NCI-H1417 treated with DMSO at 0.1 percent for 48 hours (cell line): ENCODE measurements around the gene TBX1.
"Not testable (repeated sequence)": the region's sequence is repeated elsewhere in the genome, so short reads cannot be mapped to it uniquely, and the experiment has no call there.

ENCODE experiments used
- DNase-seq: peaks from one replicate; lab custom pipeline; 2025; lab: John Stamatoyannopoulos, UW

Gene TBX1

GRCh38 chr22:19784384-19785175 lies 24.0 kb downstream of the TBX1 start:
- DNase-seq: no peak

GRCh38 chr22:19785461-19786263 lies 25.1 kb downstream of the TBX1 start:
- DNase-seq: no peak

GRCh38 chr22:19786264-19786585 lies 25.6 kb downstream of the TBX1 start:
- DNase-seq: no peak

DNA sequence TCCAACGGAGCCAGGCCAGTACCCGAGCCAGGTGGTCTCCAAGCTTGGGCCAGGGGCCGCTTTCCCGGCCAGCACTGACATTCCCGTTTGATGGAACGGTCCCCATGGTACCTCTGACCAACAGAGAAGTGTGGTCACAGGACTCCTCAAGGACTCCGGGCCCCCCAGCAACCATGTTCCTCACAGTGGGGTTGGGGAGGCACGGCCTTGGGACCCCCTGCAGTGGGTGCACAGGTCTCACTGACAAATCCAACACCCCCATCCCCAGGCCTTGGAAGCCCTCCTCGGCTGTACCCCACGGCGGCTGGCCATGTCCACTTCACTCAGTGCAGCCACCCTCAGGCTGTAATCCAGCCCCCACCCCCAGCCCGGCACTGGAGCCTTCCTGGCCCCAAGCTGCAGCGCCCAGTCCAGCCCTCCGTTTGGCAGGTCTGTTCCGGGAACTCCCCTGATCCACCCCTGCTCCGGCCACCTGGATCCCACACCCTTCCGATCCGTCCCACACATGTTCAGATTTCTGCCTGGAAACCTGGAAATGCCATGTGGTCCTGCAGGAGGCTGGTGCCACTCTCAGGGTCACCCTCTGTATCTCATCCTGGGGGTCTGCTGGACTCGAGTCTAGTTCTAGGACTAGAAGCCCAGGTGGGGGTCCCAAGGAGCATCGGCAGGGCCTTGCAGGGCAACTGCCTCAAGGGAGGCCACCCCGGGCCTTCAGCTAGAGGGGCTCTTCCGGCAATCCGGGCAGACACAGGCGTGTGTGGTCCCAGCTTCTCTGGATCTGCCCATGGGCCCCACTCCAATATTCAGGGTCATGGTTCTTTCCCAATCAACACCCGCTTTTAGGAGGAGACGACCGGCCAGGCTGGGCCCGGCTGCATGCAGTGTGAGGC lies 26.6 kb downstream of the TBX1 start:
- no peak for DNase-seq

GRCh38 chr22:19787849-19788141 lies 27.2 kb downstream of the TBX1 start:
- DNase-seq: no peak

DNA sequence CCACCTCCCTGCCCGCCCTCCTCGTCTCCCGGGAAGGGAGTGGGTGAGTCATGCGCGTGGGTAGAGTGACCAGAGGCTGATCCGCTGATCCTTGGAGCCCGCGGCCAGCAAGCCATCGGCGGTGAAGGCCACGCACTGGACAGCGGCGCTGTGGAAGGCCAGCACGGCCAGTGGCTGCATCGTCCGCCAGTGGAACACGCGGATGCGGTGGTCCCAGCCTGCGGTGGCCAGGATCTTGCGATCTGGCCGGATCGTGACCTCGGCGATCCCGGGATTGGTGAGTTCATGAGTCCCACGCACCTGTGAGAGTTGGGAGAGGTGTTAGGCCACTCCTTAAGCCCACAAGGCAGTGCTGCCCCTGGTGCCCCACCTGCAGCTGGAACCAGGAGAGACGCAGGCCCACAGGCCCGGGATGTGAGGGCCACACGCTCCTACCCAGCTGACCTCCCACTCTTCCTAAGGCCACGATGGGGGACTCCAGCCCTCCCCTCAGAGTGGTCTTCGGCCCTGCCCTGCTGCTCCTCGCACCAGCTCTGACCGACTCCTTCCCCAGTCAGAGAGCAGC lies 28.2 kb downstream of the TBX1 start:
- no peak for DNase-seq

DNA sequence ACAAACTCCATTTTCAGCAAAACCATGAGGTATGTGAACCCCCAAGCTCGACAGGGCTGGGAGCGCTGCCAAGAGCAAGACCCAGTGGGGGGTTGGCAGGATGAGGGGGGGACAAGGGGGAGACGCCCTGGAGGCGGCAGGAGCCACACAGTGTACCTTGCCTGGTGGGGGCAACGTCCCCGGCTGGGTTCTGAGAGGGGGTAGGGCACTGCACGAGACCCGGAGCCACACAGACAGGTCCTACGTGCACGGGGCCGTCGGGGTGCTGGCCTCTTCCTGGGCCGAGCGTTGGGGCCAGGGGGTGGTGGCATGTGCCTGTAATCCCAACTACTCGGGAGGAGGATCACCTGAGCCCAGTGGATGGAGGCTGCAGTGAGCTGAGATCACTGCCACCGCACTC lies 28.8 kb downstream of the TBX1 start:
- DNase-seq: no peak

- no peak for DNase-seq
Measured at GRCh38 chr22:19789828-19790227, 29.2 kb downstream of the TBX1 start.

DNA sequence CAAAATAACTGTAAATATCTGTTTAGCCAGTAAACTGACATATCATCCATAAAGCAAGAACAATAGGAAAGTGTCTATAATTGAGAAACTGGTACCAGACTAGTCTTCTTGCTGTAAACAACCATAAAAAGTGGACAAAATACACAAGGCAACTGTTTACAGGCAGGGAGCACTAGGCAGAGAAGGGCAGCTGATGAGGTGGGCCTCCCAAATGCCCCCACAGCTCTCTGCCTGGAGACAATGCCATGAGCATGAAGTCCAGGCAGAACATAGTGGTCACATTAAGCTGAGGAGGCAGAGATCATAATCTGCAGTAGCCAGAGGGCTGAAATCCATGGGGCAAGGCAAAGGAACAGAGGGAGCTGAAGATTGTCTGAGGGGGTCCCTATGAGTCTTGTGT lies 30.7 kb downstream of the TBX1 start:
- no peak for DNase-seq

DNA sequence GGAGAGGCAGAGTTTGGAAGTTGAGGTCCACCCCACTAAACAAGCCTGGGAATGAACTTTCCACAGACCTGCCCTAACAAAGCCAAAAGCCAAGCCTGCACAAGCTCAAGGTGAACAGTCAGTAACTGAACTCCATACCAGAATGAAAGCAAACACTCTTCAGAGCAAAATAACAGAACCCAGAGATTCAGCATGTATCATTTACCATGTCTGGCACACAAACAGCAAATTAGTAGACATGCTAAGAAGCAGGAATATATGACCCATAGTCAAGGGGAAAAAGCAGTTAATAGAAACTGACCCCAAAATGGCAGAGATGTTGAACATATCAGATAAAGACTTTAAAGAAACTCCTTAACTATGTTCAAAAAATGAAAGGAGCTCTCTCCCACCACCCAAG lies 31.3 kb downstream of the TBX1 start:
- DNase-seq: no peak

DNA sequence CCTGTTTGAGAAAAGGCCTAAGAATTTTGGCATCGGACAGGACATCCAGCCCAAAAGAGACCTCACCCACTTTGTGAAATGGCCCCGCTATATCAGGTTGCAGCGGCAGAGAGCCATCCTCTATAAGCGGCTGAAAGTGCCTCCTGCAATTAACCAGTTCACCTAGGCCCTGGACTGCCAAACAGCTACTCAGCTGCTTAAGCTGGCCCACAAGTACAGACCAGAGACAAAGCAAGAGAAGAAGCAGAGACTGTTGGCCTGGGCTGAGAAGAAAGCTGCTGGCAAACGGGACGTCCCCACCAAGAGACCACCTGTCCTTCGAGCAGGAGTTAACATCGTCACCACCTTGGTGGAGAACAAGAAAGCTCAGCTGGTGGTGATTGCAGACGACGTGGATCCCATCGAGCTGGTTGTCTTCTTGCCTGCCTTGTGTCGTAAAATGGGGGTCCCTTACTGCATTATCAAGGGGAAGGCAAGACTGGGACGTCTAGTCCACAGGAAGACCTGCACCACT lies 31.9 kb downstream of the TBX1 start:
- not testable (repeated sequence) for DNase-seq

- DNase-seq: no peak
Measured at GRCh38 chr22:19793161-19793560, 32.6 kb downstream of the TBX1 start.

DNA sequence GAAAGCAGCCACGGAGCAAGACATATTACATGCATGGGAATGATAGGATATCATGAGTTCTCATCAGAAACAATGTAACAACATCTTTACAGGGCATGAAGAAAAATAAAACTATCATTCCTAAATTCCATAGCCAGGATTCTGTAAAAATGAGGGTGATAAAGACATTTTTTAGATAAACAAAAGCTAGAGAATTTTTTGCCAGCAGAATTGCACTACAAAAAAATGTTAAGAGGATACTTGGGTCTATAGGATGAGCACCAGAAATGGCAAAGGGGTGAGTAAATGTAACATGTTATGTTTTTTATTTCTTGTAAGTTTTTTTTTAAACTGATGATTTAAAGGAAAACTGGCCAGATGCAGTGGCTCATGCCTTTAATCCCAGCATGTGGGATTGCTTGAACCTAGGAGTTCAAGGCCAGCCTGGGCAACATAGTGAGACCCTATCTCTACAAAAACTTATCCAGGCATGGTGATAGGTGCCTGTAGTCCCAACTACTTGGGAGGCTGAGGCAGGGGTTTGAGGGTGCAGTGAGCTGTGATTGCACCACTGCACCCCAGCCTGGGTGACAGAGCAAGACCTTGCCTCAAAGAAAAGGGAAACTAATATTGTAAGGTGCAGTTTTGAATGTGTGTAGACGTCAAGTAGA lies 33.2 kb downstream of the TBX1 start:
- DNase-seq: no peak

GRCh38 chr22:19795617-19796008 lies 35.0 kb downstream of the TBX1 start:
- no peak for DNase-seq

- no peak for DNase-seq
Measured at GRCh38 chr22:19796160-19796559, 35.6 kb downstream of the TBX1 start.

DNA sequence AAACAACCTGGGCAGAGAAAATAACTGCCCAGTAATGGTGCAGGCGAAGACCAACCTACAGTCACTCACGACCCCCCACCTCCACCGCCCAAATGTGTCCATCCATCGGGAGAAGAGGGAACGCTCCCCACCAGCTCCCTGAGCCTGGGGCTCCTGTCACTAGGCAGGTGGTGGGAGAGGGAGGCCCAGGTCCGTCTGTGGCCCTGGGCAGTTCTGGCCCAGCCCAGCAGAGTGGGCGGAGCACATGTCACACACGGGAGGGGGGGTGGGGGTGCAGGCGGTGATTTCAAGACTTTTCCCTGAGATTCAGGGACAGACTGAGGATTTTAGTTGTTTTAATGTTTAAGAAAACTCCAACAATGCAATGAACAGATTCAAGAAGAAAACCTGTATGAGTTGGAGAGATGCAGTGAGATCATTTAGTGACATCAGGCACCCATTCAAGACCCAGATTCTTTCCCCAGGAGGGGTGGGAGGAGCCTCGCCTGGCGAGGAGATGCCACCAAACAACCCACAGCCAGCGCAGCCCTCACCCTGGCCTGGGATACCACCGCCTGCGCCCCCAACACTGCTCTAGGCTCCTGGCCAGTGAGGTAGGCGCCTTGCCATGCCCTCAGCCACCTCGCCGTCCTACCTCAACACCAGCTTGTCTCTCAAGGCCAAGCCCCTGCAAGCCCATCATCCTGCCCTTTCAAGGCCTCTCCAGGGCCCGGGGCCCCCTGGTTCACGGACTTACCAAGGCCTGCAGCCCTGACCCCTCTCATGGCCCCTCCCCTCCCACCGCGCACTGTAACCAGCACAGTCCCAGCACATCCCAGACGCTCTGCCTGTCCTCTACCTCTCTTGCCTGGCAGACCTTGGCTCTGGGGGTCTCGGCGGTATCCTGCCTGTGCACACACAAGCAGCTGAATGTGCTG lies 36.8 kb downstream of the TBX1 start:
- no peak for DNase-seq

GRCh38 chr22:19798003-19798665 lies 37.6 kb downstream of the TBX1 start:
- no peak for DNase-seq

DNA sequence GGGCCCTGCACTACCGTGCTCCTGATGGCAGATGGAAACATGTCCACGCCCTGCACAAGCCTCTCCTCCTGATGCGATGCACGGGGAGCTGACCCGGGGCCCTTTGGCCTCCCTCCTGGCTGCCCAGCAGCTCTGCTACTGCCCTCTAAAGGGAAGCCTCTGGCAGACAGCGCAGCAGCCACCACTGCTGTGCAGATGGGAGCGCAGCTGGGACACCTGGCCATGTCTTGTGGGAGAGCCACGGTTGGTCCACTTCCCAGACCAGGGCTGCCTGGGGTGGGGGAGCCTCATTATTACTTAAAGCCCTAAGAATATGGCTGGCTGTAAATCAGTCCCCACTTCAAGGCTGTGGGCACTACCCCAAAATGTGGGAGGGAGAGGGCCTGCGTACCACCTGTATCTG lies 38.3 kb downstream of the TBX1 start:
- DNase-seq: no peak

GRCh38 chr22:19799322-19800190 lies 39.0 kb downstream of the TBX1 start:
- DNase-seq: no peak
